SH-SY5Y (cell line): ENCODE data around the gene PPP2R3B.

Experiments used
- GATA2 ChIP-seq: IDR thresholded peaks from 2 replicates; pipeline ENCODE4 v1.6.1; 2011; ENCODE audit warnings: mild to moderate bottlenecking, low read depth, low read length
- GATA3 ChIP-seq: IDR thresholded peaks from 2 replicates; pipeline ENCODE4 v1.6.1; 2011; ENCODE audit warnings: low read depth, mild to moderate bottlenecking, low read length, moderate library complexity

DNA sequence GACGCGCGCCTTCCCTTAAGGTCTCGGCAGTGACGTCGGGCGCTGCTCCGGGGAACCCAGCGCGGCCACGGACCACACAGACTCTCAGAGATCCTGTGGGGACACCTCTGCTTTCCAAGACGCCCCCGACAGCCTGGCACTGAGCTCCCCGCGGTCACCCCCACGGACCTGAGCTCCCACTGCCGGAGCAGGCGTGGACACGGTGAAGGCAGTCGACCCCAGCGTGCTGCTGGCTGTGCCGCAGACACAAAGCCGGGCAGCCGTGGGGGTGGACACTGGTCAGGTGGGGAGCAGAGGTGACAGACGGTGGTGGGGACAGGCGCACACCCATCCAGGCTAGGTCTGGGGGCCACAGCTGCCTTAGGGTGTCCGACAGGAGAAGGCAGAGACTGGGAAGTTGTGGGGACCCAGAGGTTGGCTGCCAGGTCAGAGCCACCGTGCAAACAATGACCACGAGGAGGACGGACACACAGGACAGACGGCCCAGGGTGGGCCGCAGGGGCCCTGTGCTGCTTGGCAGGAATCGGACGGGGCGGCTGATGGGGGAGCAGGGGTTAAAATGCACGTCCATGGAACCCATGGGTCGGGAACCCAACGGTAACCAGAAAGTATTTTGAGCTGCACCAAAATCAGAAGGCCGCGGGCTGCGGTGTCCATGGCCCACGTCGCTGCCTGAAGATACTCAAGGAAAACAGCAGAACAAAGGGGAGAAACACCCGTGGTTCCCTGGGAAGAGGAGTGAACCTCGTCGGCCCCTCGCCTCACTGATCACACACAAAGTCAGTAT is 51.5 kb downstream of the PPP2R3B start:
- TF ChIP-seq GATA3 (no peak), GATA2 (no peak)
